ENCODE results near the gene LRP1B.
A peak's percentile ranks its signal among the peaks of the same experiment; 100 is the strongest.

The LRP1B gene

DNA sequence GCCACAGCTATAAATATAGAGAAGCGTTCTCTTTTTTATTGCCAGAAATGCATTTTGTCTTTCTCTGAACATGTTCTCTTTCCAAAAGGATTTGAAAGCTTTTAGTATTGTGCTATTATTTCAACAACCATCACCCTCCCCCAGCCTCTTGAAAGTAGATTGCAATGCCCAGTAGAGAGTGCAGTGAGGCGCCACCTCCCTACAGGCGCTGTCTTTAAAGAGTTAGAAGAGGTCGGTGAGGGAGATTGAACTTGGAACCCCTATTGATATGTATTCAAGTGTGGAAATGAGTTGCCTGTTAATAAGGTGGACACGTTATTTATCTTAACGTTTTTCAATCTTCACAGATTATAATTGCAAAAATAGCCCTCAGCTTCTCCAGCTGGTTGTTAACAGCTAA is 360.3 kb downstream of the LRP1B start:
- DNase-seq (ENCODE audit: low read depth in 2 of 2): no peak

- no peak for DNase-seq (ENCODE audit: low read depth in 2 of 2)
These were observed 363.1 kb downstream of the LRP1B start for GRCh38 chr2:141767691-141768090.

DNA sequence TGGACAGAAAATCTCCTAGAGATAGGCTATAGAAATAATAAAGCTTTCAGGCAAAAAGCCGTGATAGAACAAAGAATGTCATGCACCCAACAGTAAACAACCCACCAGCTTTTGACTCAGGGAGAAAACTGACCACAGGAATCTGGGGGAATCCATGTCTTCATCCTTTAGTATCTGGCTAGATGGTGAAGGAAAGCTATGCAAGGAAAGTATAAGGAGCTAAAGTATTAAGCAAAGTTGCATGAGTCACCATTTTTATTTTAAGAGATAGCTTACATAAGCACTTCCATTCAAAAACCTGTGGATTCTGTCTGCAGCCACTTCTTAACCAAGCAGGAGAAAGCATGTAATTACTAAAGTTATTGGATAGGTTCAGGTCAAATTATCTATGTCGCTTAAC is 363.8 kb downstream of the LRP1B start:
- peak; percentile 7 to 20 for DNase-seq (ENCODE audit: low read depth in 2 of 2)

DNA sequence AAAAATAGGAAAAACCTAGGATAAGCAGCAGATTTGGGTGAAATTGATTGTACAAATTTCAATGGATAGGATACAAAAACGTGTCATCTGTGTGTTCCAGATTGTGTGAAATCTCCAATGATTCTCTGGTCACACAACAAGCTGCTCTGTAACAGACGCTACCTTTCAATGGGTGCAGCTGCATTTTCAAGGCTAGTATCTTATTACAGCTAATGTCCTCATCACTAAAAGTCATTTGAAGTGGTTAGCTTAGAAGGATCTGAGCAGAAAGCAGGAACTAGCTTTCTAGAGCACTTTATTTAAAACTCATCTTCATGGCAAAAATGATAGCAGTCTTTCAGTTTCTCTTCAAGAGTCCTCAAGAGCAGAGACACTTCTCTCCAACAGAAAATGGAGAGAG is 364.6 kb downstream of the LRP1B start:
- DNase-seq (ENCODE audit: low read depth in 2 of 2): no peak

DNA sequence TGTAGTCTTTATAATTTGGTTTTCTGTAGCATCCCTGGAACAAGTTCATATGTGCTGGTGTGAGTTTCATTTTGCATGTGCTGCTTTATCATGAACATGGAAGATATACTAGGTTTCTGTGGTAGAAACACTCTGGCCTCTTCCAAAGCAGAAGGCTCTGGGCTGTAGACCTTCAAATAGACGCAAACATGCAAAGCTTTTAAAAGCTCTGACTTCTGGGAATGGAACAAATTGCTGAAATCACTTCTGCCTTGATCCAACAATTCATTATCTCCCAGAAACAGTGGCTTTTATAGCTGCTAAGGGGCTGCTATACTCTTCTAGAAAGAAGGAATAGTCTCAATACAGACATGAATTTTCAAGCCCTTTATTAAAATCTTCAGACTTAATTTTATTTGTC is 382.2 kb downstream of the LRP1B start:
- DNase-seq (ENCODE audit: low read depth in 2 of 2): no peak

- DNase-seq (ENCODE audit: low read depth in 2 of 2): no peak
These were observed 389.2 kb downstream of the LRP1B start for GRCh38 chr2:141741652-141742051.

DNA sequence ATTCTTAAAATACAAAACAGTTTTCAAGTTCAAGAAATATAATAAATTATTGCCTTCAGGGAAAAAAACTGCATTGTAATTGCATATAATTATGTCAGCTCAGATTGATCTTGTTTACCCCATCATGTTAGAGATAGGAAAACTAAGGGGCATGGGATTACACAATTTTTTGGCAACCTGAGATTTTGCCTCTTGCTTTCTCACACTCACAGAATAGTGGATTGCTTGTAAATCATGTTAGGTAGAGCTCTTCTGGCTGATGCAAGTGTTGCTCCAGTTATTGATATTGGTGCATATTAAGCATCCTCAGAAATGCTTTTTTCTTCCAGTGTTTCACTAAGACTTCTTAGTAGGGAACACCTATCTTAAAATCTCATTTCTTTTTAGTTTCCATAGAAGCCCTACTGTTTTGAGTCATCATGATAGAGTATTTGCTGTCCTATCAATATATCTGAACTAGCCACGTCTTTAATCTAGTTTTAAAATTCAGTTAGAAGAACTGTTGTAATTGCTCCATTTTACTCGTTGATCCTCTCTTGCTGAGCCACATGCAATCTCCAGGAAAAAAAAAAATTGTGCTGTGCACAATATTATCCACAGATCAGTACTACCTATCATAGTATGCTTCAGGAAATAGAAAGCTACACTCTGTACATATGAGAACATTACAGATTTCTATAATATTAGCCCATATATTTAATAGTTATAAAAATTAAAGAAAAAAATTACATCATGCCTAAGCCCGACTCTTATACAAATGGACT is 393.1 kb downstream of the LRP1B start:
- DNase-seq (ENCODE audit: low read depth in 2 of 2): no peak

DNA sequence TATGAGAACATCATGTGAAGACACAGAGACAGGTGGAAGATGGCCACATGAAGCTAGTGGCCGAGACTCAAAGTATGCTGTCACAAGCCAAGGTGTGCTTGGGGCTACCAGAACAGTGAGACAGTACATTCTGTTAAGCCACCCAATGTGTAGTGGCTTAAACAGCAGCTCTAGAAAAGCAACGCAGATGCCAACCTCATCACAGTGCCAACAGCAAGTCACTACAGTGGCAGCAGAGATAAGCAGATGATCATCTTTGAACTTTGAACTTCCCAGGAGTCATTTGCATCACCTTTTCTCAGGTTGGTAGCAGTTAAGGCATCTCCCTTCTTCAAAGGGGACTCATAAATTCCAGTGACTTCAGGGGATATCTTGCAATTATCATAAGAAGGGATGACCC is 394.4 kb downstream of the LRP1B start:
- DNase-seq (ENCODE audit: low read depth in 2 of 2): no peak

DNA sequence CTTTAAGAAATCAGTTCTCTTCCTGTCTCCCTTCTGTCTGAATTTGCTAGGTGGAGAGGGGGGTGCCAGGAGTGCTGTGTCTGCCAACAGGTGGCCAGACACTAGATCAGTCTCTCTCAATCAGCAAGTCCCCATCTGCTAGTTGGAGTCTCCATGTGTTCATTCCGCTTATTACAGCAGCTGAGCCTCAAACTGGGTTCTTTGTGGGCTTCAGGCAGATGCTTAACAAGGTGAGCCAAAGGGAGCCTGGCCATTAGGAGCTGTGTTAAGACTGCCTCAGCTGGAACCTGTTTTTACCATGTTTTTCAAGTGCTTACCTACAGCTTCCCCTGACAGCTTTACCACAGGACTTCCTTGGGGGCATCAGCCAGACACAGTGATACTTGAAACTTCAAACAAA is 401.9 kb downstream of the LRP1B start:
- DNase-seq (ENCODE audit: low read depth in 2 of 2): no peak

- DNase-seq (ENCODE audit: low read depth in 2 of 2): no peak
These were observed 402.7 kb downstream of the LRP1B start for GRCh38 chr2:141728142-141728541.

- no peak for DNase-seq (ENCODE audit: low read depth in 2 of 2)
These were observed 406.4 kb downstream of the LRP1B start for GRCh38 chr2:141724426-141724825.

DNA sequence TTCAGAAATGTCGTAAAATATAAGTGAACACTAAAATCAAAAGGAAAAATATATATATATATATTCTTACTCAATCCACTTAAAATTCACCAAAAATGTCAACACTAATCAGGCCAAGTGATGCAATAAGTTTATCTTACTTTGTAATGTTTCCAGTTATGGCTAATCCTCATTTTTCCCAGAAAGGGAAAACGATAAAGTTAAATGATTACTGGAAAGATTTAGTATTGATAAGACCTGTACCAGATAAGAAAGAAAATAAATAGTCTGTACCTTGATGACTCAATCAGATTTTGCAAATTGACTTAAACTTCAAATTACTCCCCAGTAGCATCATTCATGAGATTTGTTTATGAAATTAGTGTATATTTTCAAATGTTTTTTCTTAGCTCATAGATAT is 407.0 kb downstream of the LRP1B start:
- no peak for DNase-seq (ENCODE audit: low read depth in 2 of 2)

DNA sequence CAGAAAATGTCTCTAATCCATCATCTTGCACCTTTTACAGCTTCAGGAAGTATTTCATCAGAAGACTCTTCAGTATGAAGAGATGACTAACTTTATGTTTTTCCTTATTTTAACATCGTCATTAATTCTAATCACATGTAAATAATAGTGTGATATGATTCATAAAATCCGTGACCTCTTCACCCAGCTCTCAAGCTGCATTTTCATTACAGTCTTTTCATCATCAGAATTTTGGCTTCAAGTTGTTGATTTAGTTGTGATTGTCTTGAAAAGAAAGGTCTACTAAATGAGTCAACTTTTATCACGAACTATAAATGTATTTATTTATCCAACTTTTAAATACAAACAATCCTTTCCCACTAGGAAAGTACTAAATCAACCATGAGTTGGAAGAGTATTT is 410.3 kb downstream of the LRP1B start:
- no peak for DNase-seq (ENCODE audit: low read depth in 2 of 2)

DNA sequence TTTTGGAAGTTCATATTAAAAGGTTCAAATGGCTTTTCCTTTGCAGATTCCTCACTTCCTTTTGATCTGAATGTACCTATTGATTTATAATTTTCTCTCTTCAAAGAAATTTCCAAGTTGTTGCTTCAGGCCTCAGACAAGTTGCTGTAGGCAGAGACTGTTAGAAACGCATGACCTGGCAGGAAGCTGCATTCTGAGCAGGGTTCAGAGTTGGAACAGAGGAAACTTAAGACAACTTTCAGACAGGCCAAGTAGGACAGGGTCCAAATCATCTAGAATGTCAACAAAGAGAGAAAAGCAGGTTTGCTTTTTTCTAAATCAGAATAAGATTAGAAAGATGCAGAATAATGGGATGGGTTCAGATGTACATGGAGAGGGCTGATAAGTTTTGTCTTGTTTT is 416.3 kb downstream of the LRP1B start:
- DNase-seq (ENCODE audit: low read depth in 2 of 2): no peak

DNA sequence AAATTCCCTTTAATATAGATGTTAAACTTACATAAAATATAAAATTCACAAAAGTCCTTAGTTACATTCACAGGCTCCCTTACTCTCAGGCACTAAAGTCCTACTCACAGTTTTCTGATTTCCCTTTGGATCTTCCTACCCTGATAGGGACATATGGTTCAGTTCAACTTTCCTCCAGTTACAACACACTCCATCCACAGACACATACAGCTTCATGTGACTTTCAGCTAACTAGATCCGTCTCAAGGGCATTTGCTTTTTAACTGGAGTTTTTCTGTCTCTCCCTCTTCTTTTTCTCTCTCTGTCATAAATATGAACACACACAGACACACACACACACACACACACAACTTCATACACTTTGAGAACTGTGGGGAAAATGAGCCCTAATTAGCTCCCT is 419.2 kb downstream of the LRP1B start:
- DNase-seq (ENCODE audit: low read depth in 2 of 2): no peak

- no peak for DNase-seq (ENCODE audit: low read depth in 2 of 2)
These were observed 420.1 kb downstream of the LRP1B start for GRCh38 chr2:141710589-141711239.

- no peak for DNase-seq (ENCODE audit: low read depth in 2 of 2)
These were observed 421.1 kb downstream of the LRP1B start for GRCh38 chr2:141709756-141710155.

GRCh38 chr2:141707486-141707885 is 423.3 kb downstream of the LRP1B start:
- no peak for DNase-seq (ENCODE audit: low read depth in 2 of 2)

- DNase-seq (ENCODE audit: low read depth in 2 of 2): no peak
These were observed 426.3 kb downstream of the LRP1B start for GRCh38 chr2:141704541-141704940.

DNA sequence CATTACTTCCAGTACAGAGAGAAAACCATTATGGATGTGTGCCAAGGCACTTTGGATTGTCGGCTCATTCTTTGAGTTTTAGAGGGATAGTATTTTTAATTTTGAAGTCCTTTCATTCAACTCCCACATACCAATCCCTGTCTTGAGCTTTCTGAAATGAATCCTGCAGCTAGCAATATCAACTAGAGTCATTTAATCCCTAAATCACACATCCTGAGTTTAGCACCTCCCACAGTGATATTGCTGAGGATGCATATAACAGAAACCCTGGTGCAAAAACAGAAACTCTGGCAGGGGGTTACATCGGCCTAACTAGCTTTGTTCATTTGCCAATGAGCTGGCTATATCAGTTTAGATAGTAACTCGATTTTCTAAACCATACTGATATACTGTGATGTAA is 427.3 kb downstream of the LRP1B start:
- DNase-seq (ENCODE audit: low read depth in 2 of 2): no peak

- no peak for DNase-seq (ENCODE audit: low read depth in 2 of 2)
These were observed 429.2 kb downstream of the LRP1B start for GRCh38 chr2:141701618-141702017.

GRCh38 chr2:141699573-141699972 is 431.2 kb downstream of the LRP1B start:
- DNase-seq (ENCODE audit: low read depth in 2 of 2): no peak

DNA sequence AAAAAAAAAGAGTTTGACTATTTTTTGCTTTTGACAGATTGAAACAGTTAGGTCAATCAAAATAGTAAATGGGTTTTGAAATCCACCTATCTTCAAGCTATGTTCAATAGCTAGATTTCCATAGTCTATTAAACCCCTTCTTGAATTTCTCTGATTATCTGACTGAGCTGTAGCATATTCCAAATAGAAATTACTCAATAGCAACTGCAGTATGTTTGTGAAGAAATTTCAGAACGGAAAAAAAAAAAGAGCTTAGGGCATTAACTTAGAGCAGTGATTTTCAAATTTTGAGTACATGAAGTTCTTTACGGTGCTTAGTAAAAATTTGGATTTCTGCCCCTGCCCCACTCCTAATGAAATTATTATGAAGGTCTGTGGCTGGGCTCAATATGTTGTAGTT is 432.3 kb downstream of the LRP1B start:
- DNase-seq (ENCODE audit: low read depth in 2 of 2): no peak

DNA sequence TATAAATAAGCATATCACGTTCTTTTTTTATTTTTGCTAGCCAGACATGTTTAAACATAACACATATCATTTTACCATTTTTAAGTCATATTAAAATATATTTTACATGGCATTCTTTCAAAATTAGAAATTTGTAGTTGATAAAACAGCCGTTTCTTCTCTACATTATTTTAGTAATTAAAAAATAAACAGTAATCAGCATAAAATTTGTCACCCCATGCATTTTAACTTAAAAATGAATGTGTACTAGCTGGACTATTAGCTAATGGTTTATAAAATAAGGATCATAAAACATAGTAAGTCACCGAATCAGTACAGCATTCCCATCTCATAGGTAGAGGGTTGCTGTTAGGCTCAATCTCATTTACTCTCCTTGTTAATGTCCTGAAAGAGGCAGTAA is 433.8 kb downstream of the LRP1B start:
- no peak for DNase-seq (ENCODE audit: low read depth in 2 of 2)
